ENCODE data around the gene EXOC3L4.

The EXOC3L4 gene

GRCh38 chr14:103070971-103071542 lies 23.5 kb upstream of the EXOC3L4 start:
- DNase-seq (ENCODE audit: low spot score): no peak

GRCh38 chr14:103071544-103072251 lies 22.8 kb upstream of the EXOC3L4 start:
- peak; percentile 66 for DNase-seq (ENCODE audit: low spot score)

- peak; percentile 65 for DNase-seq (ENCODE audit: low spot score)
Observed at GRCh38 chr14:103072595-103073366, 21.7 kb upstream of the EXOC3L4 start.

GRCh38 chr14:103073367-103073875 lies 21.1 kb upstream of the EXOC3L4 start:
- DNase-seq (ENCODE audit: low spot score): no peak

- no peak for DNase-seq (ENCODE audit: low spot score)
Observed at GRCh38 chr14:103073876-103074728, 20.4 kb upstream of the EXOC3L4 start.

- peak; percentile 87 for DNase-seq (ENCODE audit: low spot score)
Observed at GRCh38 chr14:103074729-103075367, 19.7 kb upstream of the EXOC3L4 start.

- peak; percentile 78 for DNase-seq (ENCODE audit: low spot score)
Observed at GRCh38 chr14:103078420-103078749, 16.1 kb upstream of the EXOC3L4 start.

GRCh38 chr14:103078860-103079587 lies 15.5 kb upstream of the EXOC3L4 start:
- DNase-seq (ENCODE audit: low spot score): no peak

- no peak for DNase-seq (ENCODE audit: low spot score)
Observed at GRCh38 chr14:103081951-103082350, 12.6 kb upstream of the EXOC3L4 start.

- DNase-seq (ENCODE audit: low spot score): no peak
Observed at GRCh38 chr14:103084021-103084919, 10.3 kb upstream of the EXOC3L4 start, which contains the start of gene LBHD2. LBHD2 (plus strand) TSS chr14:103084210; CDS start chr14:103086013, 1,803 bp downstream.

- no peak for DNase-seq (ENCODE audit: low spot score)
Observed at GRCh38 chr14:103085106-103086091, 9.1 kb upstream of the EXOC3L4 start.

GRCh38 chr14:103086771-103087342 lies 7.7 kb upstream of the EXOC3L4 start:
- DNase-seq (ENCODE audit: low spot score): no peak

GRCh38 chr14:103087343-103087835 lies 7.1 kb upstream of the EXOC3L4 start:
- no peak for DNase-seq (ENCODE audit: low spot score)

GRCh38 chr14:103088921-103089320 lies 5.6 kb upstream of the EXOC3L4 start:
- DNase-seq (ENCODE audit: low spot score): no peak

GRCh38 chr14:103089386-103090335 lies 4.9 kb upstream of the EXOC3L4 start:
- no peak for DNase-seq (ENCODE audit: low spot score)

GRCh38 chr14:103090481-103091020 lies 4.0 kb upstream of the EXOC3L4 start:
- DNase-seq (ENCODE audit: low spot score): no peak
